ENCODE measurements around the gene KIF6. TPM values are rescaled to one million over a fixed set of nuclear protein-coding genes. Genes with fewer than 3 reads are reported as not detected.

Gene KIF6
- total RNA-seq, 1 donor from 2014 or later, result not detected

- intact Hi-C loops (cut with DNase I), result no loop called here
- TF ChIP-seq POLR2AphosphoS5 (IDR thresholded peaks at IDR 0.05; ENCODE audit: insufficient read depth in 1 of 2, low read depth in 1 of 2) (no peak), CTCF (IDR thresholded peaks at IDR 0.05) (no peak), POLR2A (IDR thresholded peaks at IDR 0.05) (no peak)
- no peaks in the 10 kb centered on the region for H3K4me1 ChIP-seq
- no peak for DNase-seq (ENCODE audit: extremely low spot score in 2 of 2)
- H3K36me3 ChIP-seq, result no peaks in the 10 kb centered on the region
- H3K27ac ChIP-seq, result no peak overlapping the region
- H3K9me3 ChIP-seq, result no peaks in the 10 kb centered on the region
- H3K27me3 ChIP-seq, result no peaks in the 10 kb centered on the region
- H3K4me3 ChIP-seq, result no peak overlapping the region
Measured at GRCh38 chr6:39599973-39600372, 125.2 kb downstream of the KIF6 start.

GRCh38 chr6:39599341-39599740 lies 125.9 kb downstream of the KIF6 start:
- Histone ChIP-seq H3K9me3 (no peaks in the 10 kb centered on the region), H3K4me3 (no peak overlapping the region), H3K4me1 (no peaks in the 10 kb centered on the region), H3K36me3 (no peaks in the 10 kb centered on the region), H3K27me3 (no peaks in the 10 kb centered on the region), H3K27ac (no peak overlapping the region)
- intact Hi-C loops (cut with DNase I), result no loop called here
- TF ChIP-seq POLR2A (IDR thresholded peaks at IDR 0.05), result no peak
- TF ChIP-seq POLR2AphosphoS5 (IDR thresholded peaks at IDR 0.05; ENCODE audit: insufficient read depth in 1 of 2, low read depth in 1 of 2), result no peak
- TF ChIP-seq CTCF (IDR thresholded peaks at IDR 0.05), result no peak
- DNase-seq (ENCODE audit: extremely low spot score in 2 of 2), result no peak

DNA sequence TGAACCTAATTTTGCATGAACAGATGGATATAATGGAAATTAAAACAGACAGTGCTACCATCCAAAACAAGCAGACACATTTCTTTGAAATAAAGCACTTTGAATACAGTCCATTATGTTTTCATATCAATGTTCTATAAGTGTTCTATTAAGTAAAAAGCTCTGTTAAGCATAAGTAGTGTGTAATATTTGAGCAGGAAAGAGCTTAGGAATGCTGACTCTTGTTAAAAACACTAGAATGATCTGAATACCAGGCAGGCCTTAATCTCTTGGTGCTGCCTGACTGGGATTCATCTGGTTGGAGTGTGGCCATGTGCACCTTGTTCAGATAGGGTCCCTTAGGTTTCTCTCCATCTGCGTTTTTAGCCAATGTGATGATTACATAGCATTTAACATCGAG lies 130.9 kb downstream of the KIF6 start:
- H3K9me3 ChIP-seq, result no peaks in the 10 kb centered on the region
- intact Hi-C loops (cut with DNase I), result no loop called here
- no peaks in the 10 kb centered on the region for H3K27me3 ChIP-seq
- no peak for DNase-seq (ENCODE audit: extremely low spot score in 2 of 2)
- H3K27ac ChIP-seq, result no peak overlapping the region
- H3K4me3 ChIP-seq, result no peak overlapping the region
- H3K36me3 ChIP-seq, result no peaks in the 10 kb centered on the region
- TF ChIP-seq POLR2AphosphoS5 (IDR thresholded peaks at IDR 0.05; ENCODE audit: insufficient read depth in 1 of 2, low read depth in 1 of 2) (no peak), POLR2A (IDR thresholded peaks at IDR 0.05) (no peak), CTCF (IDR thresholded peaks at IDR 0.05) (no peak)
- no peaks in the 10 kb centered on the region for H3K4me1 ChIP-seq

DNA sequence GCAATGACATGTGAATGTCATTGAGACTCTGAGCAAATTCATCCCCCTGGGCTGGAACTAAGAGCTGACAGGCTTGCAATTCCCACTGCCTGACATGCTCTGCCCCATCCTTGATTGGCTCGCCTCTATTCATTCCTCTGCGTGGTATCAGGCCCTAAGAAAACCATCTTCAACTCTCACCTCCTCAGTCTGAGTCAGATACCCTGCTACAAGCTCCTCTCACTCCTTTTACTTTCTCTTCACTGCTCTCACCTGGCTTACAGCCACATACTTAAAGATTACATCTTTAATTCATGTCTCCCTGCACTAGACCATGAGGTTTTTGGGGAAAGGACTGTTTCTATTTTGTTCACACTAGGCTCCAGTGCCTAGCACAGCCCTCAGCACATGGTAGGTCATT lies 131.6 kb downstream of the KIF6 start:
- Histone ChIP-seq H3K4me1 (no peaks in the 10 kb centered on the region), H3K4me3 (no peak overlapping the region), H3K27me3 (no peaks in the 10 kb centered on the region), H3K9me3 (no peaks in the 10 kb centered on the region), H3K27ac (no peak overlapping the region), H3K36me3 (no peaks in the 10 kb centered on the region)
- no peak for DNase-seq (ENCODE audit: extremely low spot score in 2 of 2)
- TF ChIP-seq POLR2A (IDR thresholded peaks at IDR 0.05) (no peak), CTCF (IDR thresholded peaks at IDR 0.05) (no peak), POLR2AphosphoS5 (IDR thresholded peaks at IDR 0.05; ENCODE audit: insufficient read depth in 1 of 2, low read depth in 1 of 2) (no peak)
- intact Hi-C loops (cut with DNase I), result no loop called here

GRCh38 chr6:39590871-39591393 lies 134.3 kb downstream of the KIF6 start:
- Histone ChIP-seq H3K36me3 (no peaks in the 10 kb centered on the region), H3K9me3 (no peaks in the 10 kb centered on the region), H3K27me3 (no peaks in the 10 kb centered on the region), H3K4me3 (no peak overlapping the region), H3K4me1 (no peaks in the 10 kb centered on the region), H3K27ac (no peak overlapping the region)
- TF ChIP-seq POLR2A (IDR thresholded peaks at IDR 0.05) (no peak), POLR2AphosphoS5 (IDR thresholded peaks at IDR 0.05; ENCODE audit: insufficient read depth in 1 of 2, low read depth in 1 of 2) (no peak), CTCF (IDR thresholded peaks at IDR 0.05) (no peak)
- intact Hi-C loops (cut with DNase I), result no loop called here
- no peak for DNase-seq (ENCODE audit: extremely low spot score in 2 of 2)
